Adipocyte (in vitro differentiated cells): Measurements from ENCODE around the gene RBM25.

Source experiments
- DNase-seq: peaks from one replicate; pipeline ENCODE4 v3.0.0-alpha.2; 2015; ENCODE audit warnings: low read depth
- H3K27me3 ChIP-seq: replicated peaks from 2 replicates; pipeline ENCODE4 v1.7.0; 2013; ENCODE audit warnings: mild to moderate bottlenecking, low read length, moderate library complexity; ENCODE audit not compliant: control insufficient read depth, insufficient read depth
- H3K36me3 ChIP-seq: 2 replicates; pipeline ENCODE4 v1.7.0; 2013; ENCODE audit warnings: low read length, mild to moderate bottlenecking, moderate library complexity; ENCODE audit not compliant: control insufficient read depth, insufficient read depth, severe bottlenecking
- H3K4me1 ChIP-seq: 2 replicates; pipeline ENCODE4 v1.7.0; 2013; ENCODE audit warnings: mild to moderate bottlenecking, low read length, moderate library complexity; ENCODE audit not compliant: control insufficient read depth, insufficient read depth
- H3K4me3 ChIP-seq: 2 replicates; pipeline ENCODE4 v1.7.0; 2013; ENCODE audit warnings: mild to moderate bottlenecking, low read length, moderate library complexity
- H3K9ac ChIP-seq: 2 replicates; pipeline ENCODE4 v1.7.0; 2013; ENCODE audit warnings: mild to moderate bottlenecking, low read length, moderate library complexity
- H3K9me3 ChIP-seq: 2 replicates; pipeline ENCODE4 v1.7.0; 2013; ENCODE audit warnings: mild to moderate bottlenecking, low read length, moderate library complexity; ENCODE audit not compliant: control insufficient read depth

RBM25 gene

DNA sequence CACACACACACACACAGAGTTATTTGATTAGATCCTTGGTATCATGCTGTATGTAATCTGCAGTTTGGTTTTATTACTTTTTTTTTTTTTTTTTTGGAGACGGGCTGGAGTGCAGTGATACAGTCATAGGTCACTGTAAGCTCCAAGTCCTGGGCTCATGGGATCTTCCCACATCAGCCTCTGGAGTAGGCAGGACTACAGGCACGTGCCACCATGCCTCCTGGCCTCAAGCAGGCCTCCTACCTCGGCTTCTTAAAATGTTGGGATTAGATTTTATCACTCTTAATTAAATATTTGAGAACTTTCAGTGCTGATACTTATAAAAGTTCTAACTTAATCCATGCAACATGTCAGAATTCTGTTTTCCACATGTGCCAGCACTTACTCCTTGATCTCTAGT lies 46.7 kb downstream of the RBM25 start:
- Histone ChIP-seq H3K27me3 (no peaks in the 10 kb centered on the region), H3K9ac (peak overlapping the region; percentile 51), H3K4me3 (no peak overlapping the region), H3K4me1 (peaks cover 16% of the 10 kb centered on the region), H3K9me3 (no peaks in the 10 kb centered on the region), H3K36me3 (peaks cover 89% of the 10 kb centered on the region)
- no peak for DNase-seq

DNA sequence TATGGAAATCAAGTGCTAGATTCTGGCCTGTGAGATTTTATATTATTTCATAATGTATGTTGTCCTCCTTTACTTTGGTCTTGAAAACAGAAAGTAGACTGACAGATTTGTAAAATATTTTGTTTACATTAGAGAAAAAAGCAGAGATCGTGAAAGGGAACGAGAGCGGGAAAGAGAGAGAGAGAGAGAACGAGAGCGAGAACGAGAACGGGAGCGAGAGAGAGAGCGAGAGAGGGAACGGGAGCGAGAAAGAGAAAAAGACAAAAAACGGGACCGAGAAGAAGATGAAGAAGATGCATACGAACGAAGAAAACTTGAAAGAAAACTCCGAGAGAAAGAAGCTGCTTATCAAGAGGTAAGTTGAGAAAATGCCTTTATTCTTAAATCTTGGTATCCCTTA lies 47.4 kb downstream of the RBM25 start:
- Histone ChIP-seq H3K9me3 (no peaks in the 10 kb centered on the region), H3K4me1 (peaks cover 16% of the 10 kb centered on the region), H3K9ac (no peak overlapping the region), H3K36me3 (peaks cover 89% of the 10 kb centered on the region), H3K4me3 (no peak overlapping the region), H3K27me3 (no peaks in the 10 kb centered on the region)
- no peak for DNase-seq

- H3K27me3 ChIP-seq = no peaks in the 10 kb centered on the region
- no peak overlapping the region for H3K4me3 ChIP-seq
- no peaks in the 10 kb centered on the region for H3K4me1 ChIP-seq
- no peaks in the 10 kb centered on the region for H3K9me3 ChIP-seq
- H3K36me3 ChIP-seq = peaks cover 93% of the 10 kb centered on the region
- no peak for DNase-seq
- H3K9ac ChIP-seq = no peak overlapping the region
Observed at GRCh38 chr14:73116079-73116665, 57.8 kb downstream of the RBM25 start.

GRCh38 chr14:73124180-73124894 lies 66.0 kb downstream of the RBM25 start:
- no peak for DNase-seq

DNA sequence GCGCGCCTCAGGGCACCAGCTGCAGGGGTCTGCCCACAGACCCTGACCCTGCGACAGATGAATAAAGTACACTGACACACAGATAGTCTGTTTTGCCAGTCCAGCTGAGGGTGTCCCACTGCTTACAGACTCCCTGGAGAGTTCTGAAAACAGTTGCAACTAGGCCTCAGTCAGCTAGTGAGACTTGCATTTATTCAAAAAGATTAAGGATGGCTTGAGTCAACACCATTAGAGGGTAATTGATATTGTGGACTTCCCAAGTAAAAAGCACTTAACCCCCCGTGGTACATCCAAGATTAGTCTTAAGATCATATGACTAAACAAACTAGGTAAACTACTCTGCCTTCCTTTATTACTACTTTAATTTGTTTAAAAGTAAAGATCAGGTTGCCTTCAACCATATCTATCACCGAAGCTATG lies 66.8 kb downstream of the RBM25 start:
- no peaks in the 10 kb centered on the region for H3K9me3 ChIP-seq
- no peak overlapping the region for H3K4me3 ChIP-seq
- peaks cover 11% of the 10 kb centered on the region for H3K4me1 ChIP-seq
- H3K36me3 ChIP-seq = peaks cover 63% of the 10 kb centered on the region
- no peaks in the 10 kb centered on the region for H3K27me3 ChIP-seq
- no peak for DNase-seq
- no peak overlapping the region for H3K9ac ChIP-seq

More at GRCh38 chr14:73124180-73124894, 66.0 kb downstream of the RBM25 start:
- Histone ChIP-seq H3K36me3 (peaks cover 71% of the 10 kb centered on the region), H3K4me3 (no peak overlapping the region), H3K27me3 (no peaks in the 10 kb centered on the region), H3K9me3 (no peaks in the 10 kb centered on the region), H3K9ac (no peak overlapping the region), H3K4me1 (peaks cover 11% of the 10 kb centered on the region)

GRCh38 chr14:73125746-73126145 lies 67.4 kb downstream of the RBM25 start:
- H3K9me3 ChIP-seq = no peaks in the 10 kb centered on the region
- H3K4me3 ChIP-seq = no peak overlapping the region
- H3K36me3 ChIP-seq = peaks cover 57% of the 10 kb centered on the region
- no peak for DNase-seq
- H3K9ac ChIP-seq = no peak overlapping the region
- peaks cover 11% of the 10 kb centered on the region for H3K4me1 ChIP-seq
- H3K27me3 ChIP-seq = no peaks in the 10 kb centered on the region

GRCh38 chr14:73133795-73134194 lies 75.5 kb downstream of the RBM25 start:
- peaks cover 11% of the 10 kb centered on the region for H3K4me1 ChIP-seq
- H3K4me3 ChIP-seq = no peak overlapping the region
- DNase-seq = no peak
- no peaks in the 10 kb centered on the region for H3K9me3 ChIP-seq
- no peaks in the 10 kb centered on the region for H3K27me3 ChIP-seq
- no peak overlapping the region for H3K9ac ChIP-seq
- H3K36me3 ChIP-seq = no peaks in the 10 kb centered on the region

DNA sequence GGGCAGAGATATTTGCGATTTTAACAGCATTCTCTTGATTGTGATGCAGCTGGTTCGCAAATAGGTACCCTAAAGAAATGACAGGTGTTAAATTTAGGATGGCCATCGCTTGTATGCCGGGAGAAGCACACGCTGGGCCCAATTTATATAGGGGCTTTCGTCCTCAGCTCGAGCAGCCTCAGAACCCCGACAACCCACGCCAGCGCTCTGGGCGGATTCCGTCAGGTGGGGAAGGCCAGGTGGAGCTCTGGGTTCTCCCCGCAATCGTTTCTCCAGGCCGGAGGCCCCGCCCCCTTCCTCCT lies 77.7 kb downstream of the RBM25 start:
- Histone ChIP-seq H3K9me3 (no peaks in the 10 kb centered on the region), H3K4me3 (peak overlapping the region; percentile 93), H3K36me3 (no peaks in the 10 kb centered on the region), H3K27me3 (no peaks in the 10 kb centered on the region), H3K9ac (peak overlapping the region; percentile 90), H3K4me1 (peaks cover 11% of the 10 kb centered on the region)
- no peak for DNase-seq

GRCh38 chr14:73136387-73137225 lies 78.3 kb downstream of the RBM25 start, which contains the start of gene PSEN1:
Gene PSEN1, plus strand, starts transcription at chr14:73136507. Its CDS starts 11,513 bp downstream, at chr14:73148020.
- no peaks in the 10 kb centered on the region for H3K27me3 ChIP-seq
- peak within 1 kb of the TSS; percentile 93 for H3K4me3 ChIP-seq
- H3K36me3 ChIP-seq = no peaks in the 10 kb centered on the region
- peak within 1 kb of the TSS; percentile 90 for H3K9ac ChIP-seq
- DNase-seq = peak; percentile 98
- H3K4me1 ChIP-seq = peaks cover 11% of the 10 kb centered on the region
- no peaks in the 10 kb centered on the region for H3K9me3 ChIP-seq

DNA sequence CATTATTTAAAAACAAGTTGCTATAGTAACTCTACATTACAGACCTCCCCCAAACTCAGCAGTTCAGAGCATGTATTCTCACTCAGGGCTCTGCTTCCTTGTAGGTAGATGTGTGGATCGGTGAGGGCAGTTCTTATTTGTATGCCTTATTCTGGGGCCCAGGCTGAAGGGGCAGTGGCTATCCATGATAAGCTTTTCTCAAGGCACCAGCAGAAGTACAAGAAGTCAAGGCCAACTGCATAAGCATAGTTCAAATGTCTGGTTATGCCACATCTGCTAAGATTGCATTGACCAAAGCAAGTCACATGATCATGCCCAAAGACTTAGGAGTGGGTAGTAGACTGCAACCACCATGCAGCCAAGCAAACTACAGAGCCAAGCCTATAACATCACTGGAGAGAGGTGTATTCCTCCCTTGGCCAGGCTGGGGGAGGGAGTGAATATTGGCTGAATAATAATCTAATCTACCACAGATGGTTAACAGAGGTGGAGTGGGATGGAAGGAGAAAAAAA lies 82.5 kb downstream of the RBM25 start:
- peaks cover 25% of the 10 kb centered on the region for H3K4me1 ChIP-seq
- no peaks in the 10 kb centered on the region for H3K36me3 ChIP-seq
- no peak overlapping the region for H3K4me3 ChIP-seq
- no peaks in the 10 kb centered on the region for H3K27me3 ChIP-seq
- H3K9me3 ChIP-seq = no peaks in the 10 kb centered on the region
- H3K9ac ChIP-seq = no peak overlapping the region
- DNase-seq = no peak

- no peak overlapping the region for H3K9ac ChIP-seq
- no peaks in the 10 kb centered on the region for H3K36me3 ChIP-seq
- H3K4me3 ChIP-seq = no peak overlapping the region
- H3K4me1 ChIP-seq = peaks cover 29% of the 10 kb centered on the region
- no peaks in the 10 kb centered on the region for H3K9me3 ChIP-seq
- H3K27me3 ChIP-seq = no peaks in the 10 kb centered on the region
- DNase-seq = peak; percentile 8
Observed at GRCh38 chr14:73142216-73142615, 83.9 kb downstream of the RBM25 start.
